Spleen (tissue), 11 donors: Measurements from ENCODE around the gene MYO1D. TPM values are rescaled to one million over a fixed set of nuclear protein-coding genes. Genes with fewer than 3 reads are reported as not detected.
A peak's percentile ranks its signal among the peaks of the same experiment; 100 is the strongest.

Source experiments
- DNase-seq: peaks from one replicate; pipeline ENCODE4 v3.0.0-alpha.2; 2020
- H3K27ac ChIP-seq, 8 donors: fragments of 200-600 bp; sonication (generic) in 7 of 8; 1 replicate in 4 of 8; 2 replicates in 4 of 8; pipeline versions ENCODE4 v1.5.0 to v1.8.0; 2016 to 2021; ENCODE audit warnings: inconsistent platforms in 4 of 8, mild to moderate bottlenecking in 4 of 8, moderate library complexity in 1 of 8
- H3K27me3 ChIP-seq, 7 donors: fragments of 200-600 bp; sonication (generic) in 6 of 7; replicated peaks in 1 of 7; 1 replicate in 4 of 7; 2 replicates in 3 of 7; pipeline versions ENCODE4 v1.5.0 to v1.8.0; 2016 to 2021; ENCODE audit warnings: inconsistent platforms in 3 of 7, mild to moderate bottlenecking in 1 of 7
- H3K36me3 ChIP-seq, 6 donors: fragments of 200-600 bp; sonication (generic) in 5 of 6; 1 replicate in 4 of 6; 2 replicates in 2 of 6; pipeline versions ENCODE4 v1.5.0 to v1.8.0; 2016 to 2021; ENCODE audit warnings: inconsistent platforms in 2 of 6
- H3K4me1 ChIP-seq, 6 donors: fragments of 200-600 bp; sonication (generic) in 5 of 6; 1 replicate in 3 of 6; 2 replicates in 3 of 6; pipeline versions ENCODE4 v1.5.0 to v1.8.0; 2016 to 2021; ENCODE audit warnings: inconsistent platforms in 3 of 6
- H3K4me3 ChIP-seq, 8 donors: fragments of 200-600 bp; sonication (generic) in 7 of 8; 1 replicate in 4 of 8; 2 replicates in 4 of 8; pipeline versions ENCODE4 v1.5.0 to v1.8.0; 2016 to 2021; ENCODE audit warnings: inconsistent platforms in 4 of 8, mild to moderate bottlenecking in 4 of 8, moderate library complexity in 2 of 8
- H3K9me3 ChIP-seq, 8 donors: fragments of 200-600 bp; sonication (generic) in 7 of 8; 1 replicate in 4 of 8; 2 replicates in 4 of 8; pipeline versions ENCODE4 v1.5.0 to v1.8.0; 2016 to 2021; ENCODE audit warnings: inconsistent platforms in 4 of 8
- POLR2A ChIP-seq, 3 donors: fragments of 450-650 bp; IDR thresholded peaks; one replicate each; pipeline ENCODE4 v1.5.1; 2017; ENCODE audit warnings: antibody characterized with exemption in 3 of 3, mild to moderate bottlenecking in 1 of 3
- POLR2AphosphoS5 ChIP-seq, 3 donors: sonication (generic); formaldehyde crosslinking; IDR thresholded peaks; one replicate each; pipeline ENCODE4 v1.5.1; 2017; ENCODE audit warnings: antibody characterized with exemption in 3 of 3
- WGBS, 5 donors: extraction: QIAGEN DNeasy Blood & Tissue Kit in 3 of 5; methylation state at CpG; one replicate each; pipeline versions ENCODE4 v1.1.5 to v1.1.7; 2013 to 2018; 5-methylcytosine and 5-hydroxymethylcytosine counted together
- intact Hi-C: fragments of 100-400 bp; cut with DNase I; formaldehyde crosslinking; loops from one replicate; pipeline ENCODE4 v1.15.0; 2023; ENCODE audit warnings: low total_unique reads
- polyA plus RNA-seq, 3 donors: library from polyadenylated mRNA; stranded (reverse); fragments of 200-250 nt; gene quantifications; one replicate each; pipeline ENCODE4 v1.2.1, GENCODE V29; 2013
- total RNA-seq, 7 donors: library from RNA; depleted of rRNA in 3 of 7; stranded (reverse); fragments of >200 nt in 3 of 7; fragmentation: NEBNext Ultra II Directional in 4 of 7; extraction: Animal tissue kit (Norgen Biotek cat#: 25700) in 4 of 7; gene quantifications; one replicate each; pipeline versions ENCODE4 v1.1.0 to v1.2.1, GENCODE V29; 2016 to 2021
- TF ChIP-seq, protein P1 (sequence below), 11 experiments: fragments of 200-600 bp in 7 of 11; fragments of 450-650 bp in 4 of 11; sonication (generic) in 4 of 11; IDR thresholded peaks in 8 of 11; conservative IDR thresholded peaks in 3 of 11; 1 replicate in 7 of 11; 2 replicates in 4 of 11; pipeline versions ENCODE4 v1.4.0 to v1.8.0; 2016 to 2021; ENCODE audit warnings: antibody characterized with exemption in 11 of 11, inconsistent platforms in 4 of 11, mild to moderate bottlenecking in 1 of 11
- donor health status: healthy with polysubstance abuse.
- donor health status: DM: no; HTN: no; CAD: no; lungs with moderate emphysema.
- donor health status: DM: no; HTN: no; CAD: no.
- donor health status: Bipolar disorder and iron deficiency.
- donor health status: healthy.
- donor health status: DM: no; HTN: no; CAD: no.
- donor health status: DM: yes; HTN: yes; CAD: no.

Gene MYO1D
- total and polyA plus RNA-seq, 10 donors, result 2.3 to 36.4 (median 23.4) TPM

DNA sequence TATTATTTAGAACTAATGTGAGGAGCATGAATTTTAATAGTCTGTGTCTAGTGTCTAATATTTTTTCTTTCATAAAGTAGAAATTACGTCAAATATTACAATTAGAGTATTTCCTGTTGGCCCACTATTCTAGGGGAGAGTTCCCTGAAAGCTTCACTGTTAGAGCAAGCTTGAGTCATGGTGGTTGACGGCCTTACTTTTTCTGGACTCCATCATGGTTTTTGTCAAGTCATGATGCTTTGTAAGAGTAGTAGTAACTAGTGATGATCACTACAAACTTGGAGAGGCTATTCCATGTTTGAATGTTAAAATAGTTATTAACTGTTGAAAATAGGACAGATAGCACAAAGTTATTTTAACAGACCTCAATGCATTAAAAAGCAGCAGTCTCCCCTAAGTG lies 431.0 kb downstream of the MYO1D start:
- intact Hi-C loops, result no loop called here
- Histone ChIP-seq H3K27ac (no peak overlapping the region), H3K9me3 (no peaks in the 10 kb centered on the region), H3K27me3 (no peaks in the 10 kb centered on the region), H3K4me3 (peak overlapping the region in 5 of 8 donors; percentile 86 to 100 (median 99)), H3K36me3 (peaks cover 0 to 43% (median 35%) of the 10 kb centered on the region in 6 donors), H3K4me1 (peaks cover 19 to 60% (median 38%) of the 10 kb centered on the region in 6 donors)
- 35 to 65% (median 42%) methylated on average over 2 of the region's 2 CpGs for WGBS, 5 donors
- TF ChIP-seq POLR2AphosphoS5 (IDR thresholded peaks at IDR 0.05) (no peak), POLR2A (IDR thresholded peaks at IDR 0.05) (no peak)
- TF ChIP-seq, protein P1, sequence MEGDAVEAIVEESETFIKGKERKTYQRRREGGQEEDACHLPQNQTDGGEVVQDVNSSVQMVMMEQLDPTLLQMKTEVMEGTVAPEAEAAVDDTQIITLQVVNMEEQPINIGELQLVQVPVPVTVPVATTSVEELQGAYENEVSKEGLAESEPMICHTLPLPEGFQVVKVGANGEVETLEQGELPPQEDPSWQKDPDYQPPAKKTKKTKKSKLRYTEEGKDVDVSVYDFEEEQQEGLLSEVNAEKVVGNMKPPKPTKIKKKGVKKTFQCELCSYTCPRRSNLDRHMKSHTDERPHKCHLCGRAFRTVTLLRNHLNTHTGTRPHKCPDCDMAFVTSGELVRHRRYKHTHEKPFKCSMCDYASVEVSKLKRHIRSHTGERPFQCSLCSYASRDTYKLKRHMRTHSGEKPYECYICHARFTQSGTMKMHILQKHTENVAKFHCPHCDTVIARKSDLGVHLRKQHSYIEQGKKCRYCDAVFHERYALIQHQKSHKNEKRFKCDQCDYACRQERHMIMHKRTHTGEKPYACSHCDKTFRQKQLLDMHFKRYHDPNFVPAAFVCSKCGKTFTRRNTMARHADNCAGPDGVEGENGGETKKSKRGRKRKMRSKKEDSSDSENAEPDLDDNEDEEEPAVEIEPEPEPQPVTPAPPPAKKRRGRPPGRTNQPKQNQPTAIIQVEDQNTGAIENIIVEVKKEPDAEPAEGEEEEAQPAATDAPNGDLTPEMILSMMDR (IDR thresholded peaks at IDR 0.05 in 8 of 11, conservative IDR thresholded peaks at IDR 0.05 in 3 of 11), result no peak
- DNase-seq, result no peak

- Histone ChIP-seq H3K36me3 (peaks cover 0 to 38% (median 30%) of the 10 kb centered on the region in 6 donors), H3K4me1 (peaks cover 19 to 59% (median 38%) of the 10 kb centered on the region in 6 donors), H3K27me3 (no peaks in the 10 kb centered on the region), H3K4me3 (peak overlapping the region; percentile 82 to 100 (median 99)), H3K27ac (peak overlapping the region in 7 of 8 donors; percentile 64 to 92 (median 89)), H3K9me3 (no peaks in the 10 kb centered on the region)
- no peak for DNase-seq
- TF ChIP-seq POLR2AphosphoS5 (IDR thresholded peaks at IDR 0.05), result no peak
- intact Hi-C loops, result no loop called here
- WGBS, 5 donors, result 14 to 27% (median 22%) methylated on average over 6 of the region's 6 CpGs
Observed at GRCh38 chr17:32445497-32445896, 431.4 kb downstream of the MYO1D start.

- peaks cover 19 to 59% (median 38%) of the 10 kb centered on the region in 6 donors for H3K4me1 ChIP-seq
- H3K4me3 ChIP-seq, result peak overlapping the region; percentile 82 to 100 (median 99)
- WGBS, 5 donors, result 0 to 1% (median 0%) methylated on average over 14 of the region's 14 CpGs
- intact Hi-C loops, result no loop called here
- DNase-seq, result no peak
- H3K36me3 ChIP-seq, result peaks cover 0 to 33% (median 27%) of the 10 kb centered on the region in 6 donors
- TF ChIP-seq POLR2AphosphoS5 (IDR thresholded peaks at IDR 0.05) (no peak), POLR2A (IDR thresholded peaks at IDR 0.05) (no peak)
- TF ChIP-seq, protein P1 (IDR thresholded peaks at IDR 0.05 in 8 of 11, conservative IDR thresholded peaks at IDR 0.05 in 3 of 11), result no peak
- H3K9me3 ChIP-seq, result no peaks in the 10 kb centered on the region
- no peaks in the 10 kb centered on the region for H3K27me3 ChIP-seq
- H3K27ac ChIP-seq, result peak overlapping the region; percentile 64 to 92 (median 88)
Observed at GRCh38 chr17:32445074-32445415, 431.9 kb downstream of the MYO1D start.

DNA sequence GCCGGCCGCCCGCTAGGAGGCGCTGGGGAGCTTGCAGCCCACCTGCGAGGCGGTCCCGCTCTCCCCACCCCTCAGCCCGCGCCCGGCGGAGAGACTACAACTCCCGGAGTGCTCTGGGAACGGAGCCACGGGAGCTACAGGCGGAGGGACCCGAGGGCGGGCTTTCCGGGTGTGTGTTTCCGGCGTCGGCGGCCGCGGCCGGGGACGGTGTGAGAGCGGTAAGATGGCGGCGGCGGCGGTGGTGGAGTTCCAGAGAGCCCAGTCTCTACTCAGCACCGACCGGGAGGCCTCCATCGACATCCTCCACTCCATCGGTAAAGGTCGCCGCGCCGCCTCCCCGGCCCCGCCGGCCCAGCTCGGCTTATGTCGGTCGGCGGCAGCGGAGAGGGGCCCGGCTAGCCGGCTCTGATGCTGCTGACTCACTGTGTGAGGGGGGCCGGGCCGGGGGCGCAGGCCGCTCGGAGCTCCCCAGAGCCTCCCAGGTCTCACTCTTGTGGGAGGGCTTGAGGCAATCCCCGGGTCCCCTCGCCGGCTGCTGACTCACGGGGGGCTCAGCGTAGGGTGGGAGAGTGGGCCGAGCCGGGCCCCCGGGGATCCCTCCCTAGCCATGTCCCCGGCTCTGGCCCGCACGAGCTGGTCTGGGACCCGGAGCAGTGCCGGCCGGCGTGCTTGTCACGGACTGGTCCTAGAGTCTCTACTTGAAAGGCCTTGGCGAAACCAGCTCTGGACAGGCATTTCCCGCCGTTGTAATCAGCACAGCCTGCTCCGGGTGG lies 432.4 kb downstream of the MYO1D start, which contains the start of gene PSMD11:
Gene PSMD11 (plus strand): TSS at position 210 of the 773 bp plus-strand sequence. CDS start 14 bp downstream, at position 224.
- peaks cover 0 to 28% (median 25%) of the 10 kb centered on the region in 6 donors for H3K36me3 ChIP-seq
- peak within 1 kb of the TSS; percentile 64 to 92 (median 88) for H3K27ac ChIP-seq
- TF ChIP-seq POLR2AphosphoS5 (IDR thresholded peaks at IDR 0.05) (peak; percentile 84 to 94 (median 85)), POLR2A (IDR thresholded peaks at IDR 0.05) (peak in 1 of 3 donors; percentile 68)
- TF ChIP-seq, protein P1 (IDR thresholded peaks at IDR 0.05 in 8 of 11, conservative IDR thresholded peaks at IDR 0.05 in 3 of 11), result peak in 9 of 11 experiments; percentile 77 to 98 (median 95)
- no peaks in the 10 kb centered on the region for H3K9me3 ChIP-seq
- H3K4me3 ChIP-seq, result peak within 1 kb of the TSS; percentile 82 to 100 (median 99)
- DNase-seq, result peak; percentile 100
- WGBS, 5 donors, result 0 to 1% (median 0%) methylated on average over 13 to 74 of the region's 74 CpGs
- no peaks in the 10 kb centered on the region for H3K27me3 ChIP-seq
- peaks cover 19 to 59% (median 38%) of the 10 kb centered on the region in 6 donors for H3K4me1 ChIP-seq
- intact Hi-C loops, result no loop called here
